Measurements from ENCODE around the gene CDH4. TPM values are rescaled to one million over a fixed set of nuclear protein-coding genes. Genes with fewer than 3 reads are reported as not detected.

The CDH4 gene
- total RNA-seq, 1 experiment from 2014 or later, result not detected

- no TSS peak for BruUV-seq (replicated peaks)
- no peak for ATAC-seq
These were observed 576.8 kb downstream of the CDH4 start for GRCh38 chr20:61828891-61829290.

GRCh38 chr20:61829526-61829925 lies 577.5 kb downstream of the CDH4 start:
- BruUV-seq (replicated peaks), result no TSS peak
- Histone ChIP-seq H3K27ac (ENCODE audit: low read length) (no peak overlapping the region), H3K4me1 (ENCODE audit: control insufficient read depth, insufficient read depth, low read length) (no peaks in the 10 kb centered on the region), H3K36me3 (ENCODE audit: control insufficient read depth, insufficient read depth, low read length) (no peaks in the 10 kb centered on the region), H3K27me3 (ENCODE audit: control insufficient read depth, insufficient read depth, low read length) (0 out of 2 replicates have a peak, but pooled peaks cover 2% of the 10 kb centered on the region), H3K9me3 (ENCODE audit: control insufficient read depth, insufficient read depth, low read depth, low read length) (no peaks in the 10 kb centered on the region), H3K4me3 (ENCODE audit: low read depth in 2 of 2, low read length in 2 of 2) (no peak overlapping the region)
- CTCF ChIA-PET, result no interaction called here
- no peak for TF ChIP-seq CTCF (IDR thresholded peaks at IDR 0.05)
- no peak for TF ChIP-seq TCF7L2 (IDR thresholded peaks at IDR 0.05; ENCODE audit: low read depth, low read length)
- no peak for TF ChIP-seq POLR2AphosphoS5 (IDR thresholded peaks at IDR 0.05; ENCODE audit: low read depth, low read length)
- no peak for TF ChIP-seq REST (IDR thresholded peaks at IDR 0.05; ENCODE audit: insufficient read depth in 1 of 2, low read depth in 2 of 2, low read length in 1 of 2)
- no peak for TF ChIP-seq SIN3A (IDR thresholded peaks at IDR 0.05; ENCODE audit: borderline replicate concordance, insufficient read depth, low read depth, low read length)
- in situ Hi-C loops (cut with HindIII; ENCODE audit: low pct_unique_long_range_greater_than_20kb, low sequenced_read_pairs), result no loop called here
- no peak for DNase-seq (ENCODE audit: low read depth, low spot score)
- POLR2A ChIA-PET, result no interaction called here
- intact Hi-C loops (cut with micrococcal nuclease; ENCODE audit: unreplicated experiment), result no loop called here
- no peak for ATAC-seq

More at GRCh38 chr20:61828891-61829290, 576.8 kb downstream of the CDH4 start:
- ChIA-PET CTCF (no interaction called here), POLR2A (no interaction called here)
- Histone ChIP-seq H3K36me3 (ENCODE audit: control insufficient read depth, insufficient read depth, low read length) (no peaks in the 10 kb centered on the region), H3K27me3 (ENCODE audit: control insufficient read depth, insufficient read depth, low read length) (0 out of 2 replicates have a peak, but pooled peaks cover 2% of the 10 kb centered on the region), H3K4me3 (ENCODE audit: low read depth in 2 of 2, low read length in 2 of 2) (no peak overlapping the region), H3K27ac (ENCODE audit: low read length) (no peak overlapping the region), H3K4me1 (ENCODE audit: control insufficient read depth, insufficient read depth, low read length) (no peaks in the 10 kb centered on the region), H3K9me3 (ENCODE audit: control insufficient read depth, insufficient read depth, low read depth, low read length) (no peaks in the 10 kb centered on the region)
- intact Hi-C loops (cut with micrococcal nuclease; ENCODE audit: unreplicated experiment), result no loop called here
- no peak for DNase-seq (ENCODE audit: low read depth, low spot score)
- no peak for TF ChIP-seq TCF7L2 (IDR thresholded peaks at IDR 0.05; ENCODE audit: low read depth, low read length)
- no peak for TF ChIP-seq SIN3A (IDR thresholded peaks at IDR 0.05; ENCODE audit: borderline replicate concordance, insufficient read depth, low read depth, low read length)
- no peak for TF ChIP-seq POLR2AphosphoS5 (IDR thresholded peaks at IDR 0.05; ENCODE audit: low read depth, low read length)
- no peak for TF ChIP-seq CTCF (IDR thresholded peaks at IDR 0.05)
- TF ChIP-seq REST (IDR thresholded peaks at IDR 0.05; ENCODE audit: insufficient read depth in 1 of 2, low read depth in 2 of 2, low read length in 1 of 2), result no peak
- in situ Hi-C loops (cut with HindIII; ENCODE audit: low pct_unique_long_range_greater_than_20kb, low sequenced_read_pairs), result no loop called here
